ENCODE data around the gene SHMT2. TPM values are rescaled to one million over a fixed set of nuclear protein-coding genes. Genes with fewer than 3 reads are reported as not detected.

Gene SHMT2
- total RNA-seq, 2 experiments from 2014 or later, result 517 to 532 TPM

GRCh38 chr12:57235728-57236131 lies 6.2 kb downstream of the SHMT2 start:
- H3K27ac Mint-ChIP-seq, result no peak overlapping the region

GRCh38 chr12:57236201-57236924 lies 6.9 kb downstream of the SHMT2 start:
- Mint-ChIP-seq H3K27ac (peak overlapping the region; percentile 46), H3K4me1 (peaks cover 67% of the 10 kb centered on the region), H3K27me3 (peaks cover 49% of the 10 kb centered on the region), H3K9me3 (no peaks in the 10 kb centered on the region), H3K4me3 (peak overlapping the region; percentile 15), H3K36me3 (peaks cover 40% of the 10 kb centered on the region)
- no peak for DNase-seq

More at GRCh38 chr12:57235728-57236131, 6.2 kb downstream of the SHMT2 start:
- H3K4me3 Mint-ChIP-seq, result no peak overlapping the region
- no peaks in the 10 kb centered on the region for H3K9me3 Mint-ChIP-seq
- H3K36me3 Mint-ChIP-seq, result peaks cover 46% of the 10 kb centered on the region
- H3K27me3 Mint-ChIP-seq, result peaks cover 42% of the 10 kb centered on the region
- peaks cover 66% of the 10 kb centered on the region for H3K4me1 Mint-ChIP-seq
- DNase-seq, result no peak

- Mint-ChIP-seq H3K27ac (no peak overlapping the region), H3K4me3 (no peak overlapping the region)
- no peak for DNase-seq
Observed at GRCh38 chr12:57236925-57237595, 7.5 kb downstream of the SHMT2 start.

GRCh38 chr12:57237596-57237931 lies 8.1 kb downstream of the SHMT2 start:
- no peak for DNase-seq
- Mint-ChIP-seq H3K27me3 (peaks cover 61% of the 10 kb centered on the region), H3K4me3 (peak overlapping the region; percentile 58), H3K9me3 (no peaks in the 10 kb centered on the region), H3K4me1 (peaks cover 67% of the 10 kb centered on the region), H3K27ac (no peak overlapping the region), H3K36me3 (peaks cover 29% of the 10 kb centered on the region)

More at GRCh38 chr12:57236925-57237595, 7.5 kb downstream of the SHMT2 start:
- H3K36me3 Mint-ChIP-seq, result peaks cover 33% of the 10 kb centered on the region
- H3K27me3 Mint-ChIP-seq, result peaks cover 56% of the 10 kb centered on the region
- H3K4me1 Mint-ChIP-seq, result peaks cover 67% of the 10 kb centered on the region
- no peaks in the 10 kb centered on the region for H3K9me3 Mint-ChIP-seq

GRCh38 chr12:57237932-57238853 lies 8.7 kb downstream of the SHMT2 start:
- DNase-seq, result no peak
- Mint-ChIP-seq H3K27me3 (peaks cover 66% of the 10 kb centered on the region), H3K4me1 (peaks cover 67% of the 10 kb centered on the region), H3K36me3 (peaks cover 23% of the 10 kb centered on the region), H3K27ac (no peak overlapping the region), H3K9me3 (no peaks in the 10 kb centered on the region), H3K4me3 (peak overlapping the region; percentile 91)

- peaks cover 68% of the 10 kb centered on the region for H3K4me1 Mint-ChIP-seq
- DNase-seq, result peak; percentile 89
- H3K27ac Mint-ChIP-seq, result peak overlapping the region; percentile 81
- H3K4me3 Mint-ChIP-seq, result peak overlapping the region; percentile 91
- peaks cover 72% of the 10 kb centered on the region for H3K27me3 Mint-ChIP-seq
- peaks cover 16% of the 10 kb centered on the region for H3K36me3 Mint-ChIP-seq
- no peaks in the 10 kb centered on the region for H3K9me3 Mint-ChIP-seq
Observed at GRCh38 chr12:57238854-57239554, 9.5 kb downstream of the SHMT2 start.

- DNase-seq, result no peak
- Mint-ChIP-seq H3K4me3 (peak overlapping the region; percentile 91), H3K27ac (peak overlapping the region; percentile 81), H3K4me1 (peaks cover 64% of the 10 kb centered on the region), H3K27me3 (peaks cover 78% of the 10 kb centered on the region), H3K9me3 (no peaks in the 10 kb centered on the region), H3K36me3 (peaks cover 9% of the 10 kb centered on the region)
Observed at GRCh38 chr12:57239587-57240065, 10.1 kb downstream of the SHMT2 start.

- Mint-ChIP-seq H3K4me3 (peak overlapping the region; percentile 91), H3K36me3 (peaks cover 6% of the 10 kb centered on the region), H3K9me3 (no peaks in the 10 kb centered on the region), H3K4me1 (peaks cover 63% of the 10 kb centered on the region), H3K27ac (peak overlapping the region; percentile 81), H3K27me3 (peaks cover 83% of the 10 kb centered on the region)
- peak; percentile 79 for DNase-seq
Observed at GRCh38 chr12:57240066-57240921, 10.8 kb downstream of the SHMT2 start.

- no peak overlapping the region for H3K27ac Mint-ChIP-seq
- peaks cover 3% of the 10 kb centered on the region for H3K36me3 Mint-ChIP-seq
- peaks cover 58% of the 10 kb centered on the region for H3K4me1 Mint-ChIP-seq
- H3K9me3 Mint-ChIP-seq, result no peaks in the 10 kb centered on the region
- H3K4me3 Mint-ChIP-seq, result peak overlapping the region; percentile 91
- peaks cover 80% of the 10 kb centered on the region for H3K27me3 Mint-ChIP-seq
- DNase-seq, result no peak
Observed at GRCh38 chr12:57240926-57241401, 11.5 kb downstream of the SHMT2 start.

GRCh38 chr12:57241402-57242310 lies 12.1 kb downstream of the SHMT2 start:
- no peak for DNase-seq
- H3K9me3 Mint-ChIP-seq, result no peaks in the 10 kb centered on the region
- H3K36me3 Mint-ChIP-seq, result peaks cover 2% of the 10 kb centered on the region
- no peak overlapping the region for H3K27ac Mint-ChIP-seq
- H3K4me1 Mint-ChIP-seq, result peaks cover 54% of the 10 kb centered on the region
- peak overlapping the region; percentile 48 for H3K4me3 Mint-ChIP-seq
- H3K27me3 Mint-ChIP-seq, result peaks cover 73% of the 10 kb centered on the region

- Mint-ChIP-seq H3K36me3 (peaks cover 4% of the 10 kb centered on the region), H3K4me3 (no peak overlapping the region), H3K27me3 (peaks cover 67% of the 10 kb centered on the region)
Observed at GRCh38 chr12:57242329-57242690, 12.8 kb downstream of the SHMT2 start.

GRCh38 chr12:57242691-57243454 lies 13.4 kb downstream of the SHMT2 start:
- Mint-ChIP-seq H3K9me3 (no peaks in the 10 kb centered on the region), H3K4me1 (peaks cover 43% of the 10 kb centered on the region), H3K27ac (no peak overlapping the region), H3K4me3 (peak overlapping the region; percentile 63), H3K36me3 (peaks cover 3% of the 10 kb centered on the region), H3K27me3 (peaks cover 61% of the 10 kb centered on the region)
- DNase-seq, result peak; percentile 77

More at GRCh38 chr12:57242329-57242690, 12.8 kb downstream of the SHMT2 start:
- no peak for DNase-seq
- H3K4me1 Mint-ChIP-seq, result peaks cover 47% of the 10 kb centered on the region
- H3K9me3 Mint-ChIP-seq, result no peaks in the 10 kb centered on the region
- no peak overlapping the region for H3K27ac Mint-ChIP-seq
